ENCODE data around the gene CDC42.
"Not testable (repeated sequence)": the region's sequence is repeated elsewhere in the genome, so short reads cannot be mapped to it uniquely, and the experiment has no call there.

The CDC42 gene

DNA sequence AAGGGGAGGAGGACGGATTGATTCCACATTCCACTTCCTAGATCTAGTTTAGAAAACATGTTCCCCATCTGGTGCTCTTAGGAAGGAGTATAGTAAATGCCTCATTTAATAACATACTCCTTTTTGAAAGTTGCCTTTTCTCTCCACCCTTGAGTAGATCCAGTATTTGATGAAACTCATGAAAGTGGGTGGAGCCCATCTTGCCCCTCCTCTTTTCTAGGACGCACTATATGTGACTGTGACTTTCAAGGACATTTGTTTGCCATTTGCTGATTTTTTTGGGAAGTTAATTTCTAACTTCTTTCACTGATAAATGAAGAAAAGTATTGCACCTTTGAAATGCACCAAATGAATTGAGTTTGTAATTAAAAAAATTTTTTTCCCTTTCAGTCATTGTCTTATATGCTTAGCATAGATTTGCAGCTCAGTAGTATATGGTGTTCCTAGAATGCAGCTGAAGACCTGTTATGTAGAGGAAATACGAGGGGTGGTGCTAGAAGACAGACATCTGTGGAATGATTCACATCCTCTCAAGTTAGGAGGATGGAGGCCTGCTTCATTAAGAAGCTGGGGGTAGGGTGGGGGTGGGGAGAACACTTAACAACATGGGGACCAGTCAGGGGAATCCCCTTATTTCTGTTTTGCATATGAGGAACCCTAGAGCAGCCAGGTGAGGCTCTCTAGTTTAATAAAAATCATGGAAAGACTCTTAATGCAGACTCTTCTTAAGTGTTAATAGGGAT is 39.7 kb downstream of the CDC42 start:
- not testable (repeated sequence) for H2AK5ac ChIP-seq (ENCODE audit: low read length); H3K56ac ChIP-seq (ENCODE audit: low read length); H3K36me3 ChIP-seq (ENCODE audit: control insufficient read depth, insufficient read depth, low read length); H4K8ac ChIP-seq (ENCODE audit: low read depth, low read length); H2BK15ac ChIP-seq (replicated peaks; ENCODE audit: low read depth); H2BK120ac ChIP-seq (ENCODE audit: low read depth, low read length); H4K5ac ChIP-seq (ENCODE audit: low read length); H2BK5ac ChIP-seq (ENCODE audit: low read length); H3K9ac ChIP-seq (ENCODE audit: low read length); H3K4ac ChIP-seq (ENCODE audit: low read depth, low read length); H3K4me2 ChIP-seq (ENCODE audit: low read length); H3K27ac ChIP-seq (ENCODE audit: low read depth, low read length); H3K23ac ChIP-seq (ENCODE audit: low read length); H3K4me3 ChIP-seq (ENCODE audit: low read length); H3K18ac ChIP-seq (ENCODE audit: low read length); H3K4me1 ChIP-seq (ENCODE audit: control insufficient read depth, low read depth, low read length); H3K27me3 ChIP-seq (ENCODE audit: insufficient read depth, low read length, poor library complexity)
- peaks cover 17% of the 10 kb centered on the region for H3K79me1 ChIP-seq (ENCODE audit: low read length)
- no CpG with 5 or more reads among the region's 3 CpGs for WGBS (ENCODE audit: extremely low coverage, insufficient coverage, low lambda C conversion rate)
- H3K79me2 ChIP-seq (ENCODE audit: control insufficient read depth, insufficient read depth, low read length), result peaks cover 31% of the 10 kb centered on the region
- DNase-seq, result peak; percentile 65

DNA sequence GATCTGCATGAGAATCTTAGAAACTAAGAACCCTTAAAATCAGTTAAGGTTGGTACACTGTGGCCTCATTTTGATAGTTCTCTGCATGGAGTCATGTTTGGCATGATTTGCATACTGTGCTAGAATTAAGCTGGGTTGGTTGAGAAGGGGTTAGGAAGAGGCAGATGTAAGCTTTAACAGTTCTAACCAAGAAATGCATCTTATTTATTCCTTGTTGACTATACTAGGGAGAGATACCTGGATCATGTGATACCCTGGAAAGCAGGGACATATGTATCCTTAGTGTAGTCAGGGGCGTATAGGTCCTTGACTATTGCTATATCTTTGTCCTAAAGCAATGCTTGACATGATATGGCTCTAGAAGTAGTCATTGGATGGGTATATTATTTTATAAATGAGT is 41.0 kb downstream of the CDC42 start:
- H3K4me2 ChIP-seq (ENCODE audit: low read length), result no peak overlapping the region
- H3K23ac ChIP-seq (ENCODE audit: low read length), result no peak overlapping the region
- H3K4me1 ChIP-seq (ENCODE audit: control insufficient read depth, low read depth, low read length), result peaks cover 9% of the 10 kb centered on the region
- no peak overlapping the region for H3K18ac ChIP-seq (ENCODE audit: low read length)
- H3K4me3 ChIP-seq (ENCODE audit: low read length), result no peak overlapping the region
- H3K27me3 ChIP-seq (ENCODE audit: insufficient read depth, low read length, poor library complexity), result no peaks in the 10 kb centered on the region
- no peak overlapping the region for H3K9ac ChIP-seq (ENCODE audit: low read length)
- H3K56ac ChIP-seq (ENCODE audit: low read length), result no peak overlapping the region
- no peak for DNase-seq
- no peak overlapping the region for H2BK5ac ChIP-seq (ENCODE audit: low read length)
- H2BK120ac ChIP-seq (ENCODE audit: low read depth, low read length), result no peak overlapping the region
- peaks cover 2% of the 10 kb centered on the region for H3K36me3 ChIP-seq (ENCODE audit: control insufficient read depth, insufficient read depth, low read length)
- no peak overlapping the region for H4K8ac ChIP-seq (ENCODE audit: low read depth, low read length)
- no peak overlapping the region for H3K27ac ChIP-seq (ENCODE audit: low read depth, low read length)
- peaks cover 20% of the 10 kb centered on the region for H3K79me1 ChIP-seq (ENCODE audit: low read length)
- peaks cover 24% of the 10 kb centered on the region for H3K79me2 ChIP-seq (ENCODE audit: control insufficient read depth, insufficient read depth, low read length)
- WGBS (ENCODE audit: extremely low coverage, insufficient coverage, low lambda C conversion rate), result no CpG with 5 or more reads among the region's 1 CpG
- no peak overlapping the region for H4K5ac ChIP-seq (ENCODE audit: low read length)
- H3K4ac ChIP-seq (ENCODE audit: low read depth, low read length), result no peak overlapping the region
- no peak overlapping the region for H2BK15ac ChIP-seq (replicated peaks; ENCODE audit: low read depth)
- no peak overlapping the region for H2AK5ac ChIP-seq (ENCODE audit: low read length)

DNA sequence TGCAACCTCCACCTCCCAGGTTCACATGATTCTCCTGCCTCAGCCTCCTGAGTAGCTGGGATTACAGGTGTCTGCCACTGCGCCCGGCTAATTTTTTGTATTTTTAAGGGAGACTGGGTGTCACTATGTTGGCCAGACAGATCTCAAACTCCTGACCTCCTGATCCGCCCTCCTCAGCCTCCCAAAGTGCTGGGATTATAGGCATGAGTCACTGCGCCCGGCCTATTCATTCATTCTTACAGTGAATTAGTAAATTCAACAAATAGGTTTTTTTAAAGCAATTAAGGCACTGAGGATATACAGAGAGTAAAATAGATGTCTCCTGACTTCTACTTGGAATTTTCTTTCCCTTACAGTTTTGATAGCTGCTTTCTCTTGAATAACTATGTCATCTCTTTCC is 43.5 kb downstream of the CDC42 start:
- no peak overlapping the region for H3K4me3 ChIP-seq (ENCODE audit: low read length)
- H3K27me3 ChIP-seq (ENCODE audit: insufficient read depth, low read length, poor library complexity), result no peaks in the 10 kb centered on the region
- H3K79me2 ChIP-seq (ENCODE audit: control insufficient read depth, insufficient read depth, low read length), result peaks cover 4% of the 10 kb centered on the region
- H3K27ac ChIP-seq (ENCODE audit: low read depth, low read length), result no peak overlapping the region
- H3K56ac ChIP-seq (ENCODE audit: low read length), result no peak overlapping the region
- no peak overlapping the region for H3K18ac ChIP-seq (ENCODE audit: low read length)
- H2BK5ac ChIP-seq (ENCODE audit: low read length), result no peak overlapping the region
- peaks cover under 1% of the 10 kb centered on the region for H3K4me1 ChIP-seq (ENCODE audit: control insufficient read depth, low read depth, low read length)
- no peak for DNase-seq
- no peak overlapping the region for H3K4ac ChIP-seq (ENCODE audit: low read depth, low read length)
- no peak overlapping the region for H3K4me2 ChIP-seq (ENCODE audit: low read length)
- peaks cover 15% of the 10 kb centered on the region for H3K79me1 ChIP-seq (ENCODE audit: low read length)
- peaks cover 2% of the 10 kb centered on the region for H3K36me3 ChIP-seq (ENCODE audit: control insufficient read depth, insufficient read depth, low read length)
- no peak overlapping the region for H2AK5ac ChIP-seq (ENCODE audit: low read length)
- no peak overlapping the region for H4K5ac ChIP-seq (ENCODE audit: low read length)
- no peak overlapping the region for H2BK120ac ChIP-seq (ENCODE audit: low read depth, low read length)
- no peak overlapping the region for H3K9ac ChIP-seq (ENCODE audit: low read length)
- no peak overlapping the region for H3K23ac ChIP-seq (ENCODE audit: low read length)
- H4K8ac ChIP-seq (ENCODE audit: low read depth, low read length), result no peak overlapping the region
- WGBS (ENCODE audit: extremely low coverage, insufficient coverage, low lambda C conversion rate), result no CpG with 5 or more reads among the region's 5 CpGs
- H2BK15ac ChIP-seq (replicated peaks; ENCODE audit: low read depth), result no peak overlapping the region

DNA sequence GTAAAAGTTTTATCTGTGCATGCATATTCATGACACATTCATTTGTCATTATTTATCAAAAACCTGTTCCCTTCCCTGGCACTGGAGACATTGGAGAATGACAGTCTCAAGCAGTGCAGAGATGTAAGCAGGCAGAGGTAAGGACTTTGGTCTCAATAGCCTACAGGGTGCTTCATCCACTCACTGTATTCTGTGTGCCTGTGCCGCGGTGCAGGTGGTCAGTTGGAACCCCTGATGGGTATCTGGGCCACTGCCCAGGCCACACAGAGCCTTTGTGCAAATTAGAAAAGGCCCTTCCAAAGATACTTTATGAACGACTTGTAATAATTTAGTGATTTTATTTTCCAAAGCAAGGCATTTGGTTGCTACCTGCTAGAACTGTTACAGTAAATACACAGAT is 44.0 kb downstream of the CDC42 start:
- no peaks in the 10 kb centered on the region for H3K4me1 ChIP-seq (ENCODE audit: control insufficient read depth, low read depth, low read length)
- H2BK120ac ChIP-seq (ENCODE audit: low read depth, low read length), result no peak overlapping the region
- H3K79me2 ChIP-seq (ENCODE audit: control insufficient read depth, insufficient read depth, low read length), result peaks cover 4% of the 10 kb centered on the region
- no peak overlapping the region for H4K5ac ChIP-seq (ENCODE audit: low read length)
- no peak overlapping the region for H3K27ac ChIP-seq (ENCODE audit: low read depth, low read length)
- H3K23ac ChIP-seq (ENCODE audit: low read length), result no peak overlapping the region
- H4K8ac ChIP-seq (ENCODE audit: low read depth, low read length), result no peak overlapping the region
- no peak overlapping the region for H2BK15ac ChIP-seq (replicated peaks; ENCODE audit: low read depth)
- no peaks in the 10 kb centered on the region for H3K27me3 ChIP-seq (ENCODE audit: insufficient read depth, low read length, poor library complexity)
- H3K79me1 ChIP-seq (ENCODE audit: low read length), result peaks cover 15% of the 10 kb centered on the region
- DNase-seq, result no peak
- WGBS (ENCODE audit: extremely low coverage, insufficient coverage, low lambda C conversion rate), result no CpG with 5 or more reads among the region's 3 CpGs
- peaks cover 2% of the 10 kb centered on the region for H3K36me3 ChIP-seq (ENCODE audit: control insufficient read depth, insufficient read depth, low read length)
- no peak overlapping the region for H3K18ac ChIP-seq (ENCODE audit: low read length)
- H3K9ac ChIP-seq (ENCODE audit: low read length), result no peak overlapping the region
- H3K4ac ChIP-seq (ENCODE audit: low read depth, low read length), result no peak overlapping the region
- no peak overlapping the region for H2BK5ac ChIP-seq (ENCODE audit: low read length)
- no peak overlapping the region for H3K56ac ChIP-seq (ENCODE audit: low read length)
- H3K4me2 ChIP-seq (ENCODE audit: low read length), result no peak overlapping the region
- H2AK5ac ChIP-seq (ENCODE audit: low read length), result no peak overlapping the region
- no peak overlapping the region for H3K4me3 ChIP-seq (ENCODE audit: low read length)

DNA sequence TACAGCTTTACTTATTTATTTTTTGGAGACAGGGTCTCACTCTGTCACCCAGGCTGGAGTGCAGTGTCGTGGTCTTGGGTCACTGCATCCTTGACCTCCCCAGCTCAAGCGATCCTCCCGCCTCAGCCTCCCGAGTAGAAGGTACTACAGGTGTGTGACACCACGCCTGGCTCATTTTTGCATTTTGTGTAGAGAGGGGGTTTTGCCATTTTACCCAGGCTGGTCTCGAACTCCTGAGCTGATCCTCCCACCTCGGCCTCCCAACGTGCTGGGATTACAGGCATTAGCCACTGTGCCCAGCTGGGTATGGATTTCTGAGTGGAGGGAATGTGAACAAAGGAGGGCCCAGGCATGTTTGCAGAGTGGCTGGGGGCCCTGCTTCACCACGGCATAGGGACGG is 46.2 kb downstream of the CDC42 start:
- WGBS (ENCODE audit: extremely low coverage, insufficient coverage, low lambda C conversion rate), result no CpG with 5 or more reads among the region's 10 CpGs
- Histone ChIP-seq H3K4me3 (ENCODE audit: low read length) (no peak overlapping the region), H2BK15ac (replicated peaks; ENCODE audit: low read depth) (no peak overlapping the region), H2BK120ac (ENCODE audit: low read depth, low read length) (no peak overlapping the region), H3K4me2 (ENCODE audit: low read length) (no peak overlapping the region), H3K18ac (ENCODE audit: low read length) (no peak overlapping the region), H3K36me3 (ENCODE audit: control insufficient read depth, insufficient read depth, low read length) (peaks cover 2% of the 10 kb centered on the region), H2AK5ac (ENCODE audit: low read length) (no peak overlapping the region), H3K27me3 (ENCODE audit: insufficient read depth, low read length, poor library complexity) (no peaks in the 10 kb centered on the region), H3K79me2 (ENCODE audit: control insufficient read depth, insufficient read depth, low read length) (no peaks in the 10 kb centered on the region), H4K5ac (ENCODE audit: low read length) (no peak overlapping the region), H3K56ac (ENCODE audit: low read length) (no peak overlapping the region), H3K4ac (ENCODE audit: low read depth, low read length) (no peak overlapping the region), H3K27ac (ENCODE audit: low read depth, low read length) (no peak overlapping the region), H4K8ac (ENCODE audit: low read depth, low read length) (no peak overlapping the region), H3K4me1 (ENCODE audit: control insufficient read depth, low read depth, low read length) (no peaks in the 10 kb centered on the region), H2BK5ac (ENCODE audit: low read length) (no peak overlapping the region), H3K9ac (ENCODE audit: low read length) (no peak overlapping the region), H3K79me1 (ENCODE audit: low read length) (peaks cover 12% of the 10 kb centered on the region), H3K23ac (ENCODE audit: low read length) (no peak overlapping the region)
- DNase-seq, result no peak

DNA sequence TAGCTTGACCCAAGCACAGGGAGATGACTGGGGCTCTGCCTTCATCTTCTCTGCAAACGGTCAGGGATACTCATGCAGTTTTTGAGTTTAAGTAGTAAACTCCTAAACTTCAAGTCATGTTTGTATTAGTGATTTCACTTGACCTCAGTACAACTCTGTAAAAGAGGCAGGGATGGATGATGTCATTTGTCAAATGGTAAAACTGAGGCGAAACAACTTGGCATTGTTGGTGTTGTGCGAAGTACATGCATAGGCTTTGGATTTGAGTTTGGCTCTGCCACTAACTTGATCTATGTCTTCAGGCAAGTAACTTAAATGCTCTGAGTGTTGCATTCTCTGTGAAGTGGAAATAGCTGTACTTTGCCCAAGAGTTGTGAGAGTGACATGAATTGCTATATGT is 47.7 kb downstream of the CDC42 start:
- H3K9ac ChIP-seq (ENCODE audit: low read length), result no peak overlapping the region
- no peaks in the 10 kb centered on the region for H3K4me1 ChIP-seq (ENCODE audit: control insufficient read depth, low read depth, low read length)
- H2BK15ac ChIP-seq (replicated peaks; ENCODE audit: low read depth), result no peak overlapping the region
- no peak overlapping the region for H3K23ac ChIP-seq (ENCODE audit: low read length)
- no peaks in the 10 kb centered on the region for H3K27me3 ChIP-seq (ENCODE audit: insufficient read depth, low read length, poor library complexity)
- H3K36me3 ChIP-seq (ENCODE audit: control insufficient read depth, insufficient read depth, low read length), result peaks cover 2% of the 10 kb centered on the region
- no peak overlapping the region for H3K4me3 ChIP-seq (ENCODE audit: low read length)
- H2BK120ac ChIP-seq (ENCODE audit: low read depth, low read length), result no peak overlapping the region
- no peak overlapping the region for H4K5ac ChIP-seq (ENCODE audit: low read length)
- DNase-seq, result no peak
- H4K8ac ChIP-seq (ENCODE audit: low read depth, low read length), result no peak overlapping the region
- peaks cover 12% of the 10 kb centered on the region for H3K79me1 ChIP-seq (ENCODE audit: low read length)
- H3K79me2 ChIP-seq (ENCODE audit: control insufficient read depth, insufficient read depth, low read length), result no peaks in the 10 kb centered on the region
- H3K4me2 ChIP-seq (ENCODE audit: low read length), result no peak overlapping the region
- no peak overlapping the region for H3K18ac ChIP-seq (ENCODE audit: low read length)
- no peak overlapping the region for H3K27ac ChIP-seq (ENCODE audit: low read depth, low read length)
- no peak overlapping the region for H3K4ac ChIP-seq (ENCODE audit: low read depth, low read length)
- no peak overlapping the region for H3K56ac ChIP-seq (ENCODE audit: low read length)
- no peak overlapping the region for H2BK5ac ChIP-seq (ENCODE audit: low read length)
- H2AK5ac ChIP-seq (ENCODE audit: low read length), result no peak overlapping the region
- no CpG with 5 or more reads among the region's 3 CpGs for WGBS (ENCODE audit: extremely low coverage, insufficient coverage, low lambda C conversion rate)
